HCT116 (cell line): ENCODE results near the gene SBSN. TPM values are rescaled to one million over a fixed set of nuclear protein-coding genes. Genes with fewer than 3 reads are reported as not detected.

Source experiments
- ATAC-seq: fragments of 200-7000 bp; cut with Tn5 transposase; 2 replicates; pipeline ENCODE4 v1.9.1; 2020; ENCODE audit warnings: mild to moderate bottlenecking, moderate library complexity
- BruUV-seq: library from RNA; stranded (reverse); fragments of 400-500 nt; replicated peaks from 2 replicates; lab custom pipeline; 2021; lab: Mats Ljungman, UMichigan
- CTCF ChIA-PET: fragments of 300-600 bp; sonication (Branson Sonifier 250); formaldehyde crosslinking; loops from one replicate; lab custom pipeline; 2021; ENCODE audit warnings: antibody characterized with exemption; lab: Charles Lee
- POLR2A ChIA-PET: fragments of 300-600, 350-600 bp; sonication (Branson Sonifier 250); formaldehyde crosslinking; loops from one replicate; lab custom pipeline; 2021; ENCODE audit warnings: antibody characterized with exemption; lab: Charles Lee
- RAD21 ChIA-PET, 2 experiments: fragments of 300-600 bp; sonication (Branson Sonifier 250); formaldehyde crosslinking; loops; one replicate each; lab custom pipeline; 2023; ENCODE audit warnings: low total read pairs in 2 of 2; ENCODE audit not compliant: uncharacterized antibody in 2 of 2, unreplicated experiment in 2 of 2, low non-redundant PET in 1 of 2; lab: Charles Lee
- DNase-seq: peaks from one replicate; pipeline ENCODE4 v3.0.0-alpha.2; 2010; ENCODE audit warnings: low read depth, low spot score
- H2AFZ ChIP-seq: fragments of 200-600 bp; shearing (Covaris generic), sonication (generic); 2 replicates; pipeline ENCODE4 v1.6.1; 2017; ENCODE audit warnings: low read depth, mixed run types, mixed read lengths, antibody characterized with exemption, low read length; ENCODE audit not compliant: poor library complexity, severe bottlenecking
- H3K27ac ChIP-seq: 2 replicates; pipeline ENCODE4 v1.5.1; 2012; ENCODE audit warnings: low read depth, low read length
- H3K27me3 ChIP-seq: fragments of 200-600 bp; sonication (generic); 2 replicates; pipeline ENCODE4 v1.6.1; 2016; ENCODE audit warnings: mixed run types, low read length, mixed read lengths; ENCODE audit not compliant: insufficient read depth
- H3K36me3 ChIP-seq, 2 experiments: fragments of 200-500 bp in 1 of 2; fragments of 200-600 bp in 1 of 2; sonication (Bioruptor generic) in 1 of 2; sonication (generic) in 1 of 2; 2 replicates each; pipeline versions ENCODE4 v1.5.1 to v1.6.1; 2014 to 2016; ENCODE audit warnings: low read length in 2 of 2, inconsistent platforms in 1 of 2, mixed read lengths in 1 of 2, mixed run types in 1 of 2; ENCODE audit not compliant: insufficient read depth in 2 of 2, control insufficient read depth in 1 of 2
- H3K4me1 ChIP-seq, 2 experiments: fragments of 200-600 bp in 1 of 2; sonication (generic) in 1 of 2; 2 replicates each; pipeline versions ENCODE4 v1.5.1 to v1.6.1; 2012 to 2017; ENCODE audit warnings: low read length in 2 of 2, inconsistent platforms in 1 of 2, mild to moderate bottlenecking in 1 of 2, mixed read lengths in 1 of 2, mixed run types in 1 of 2, moderate library complexity in 1 of 2; ENCODE audit not compliant: insufficient read depth in 2 of 2, control insufficient read depth in 1 of 2
- H3K4me2 ChIP-seq: fragments of 200-600 bp; sonication (generic); 2 replicates; pipeline ENCODE4 v1.6.1; 2017; ENCODE audit warnings: mixed run types, low read length, mixed read lengths
- H3K4me3 ChIP-seq, 2 experiments: fragments of 200-600 bp in 1 of 2; sonication (generic) in 1 of 2; replicated peaks in 1 of 2; 2 replicates each; pipeline ENCODE4 v1.5.1; 2011 to 2016; ENCODE audit warnings: low read length in 2 of 2, control low read depth in 1 of 2, low read depth in 1 of 2, mild to moderate bottlenecking in 1 of 2, mixed read lengths in 1 of 2, mixed run types in 1 of 2
- H3K79me2 ChIP-seq: fragments of 200-600 bp; sonication (generic); 2 replicates; pipeline ENCODE4 v1.6.1; 2017; ENCODE audit warnings: mild to moderate bottlenecking, mixed run types, low read length, moderate library complexity, mixed read lengths; ENCODE audit not compliant: insufficient read depth
- H3K9ac ChIP-seq: fragments of 200-600 bp; sonication (generic); 2 replicates; pipeline ENCODE4 v1.6.1; 2016; ENCODE audit warnings: low read length, mixed read lengths
- H3K9me2 ChIP-seq: fragments of 200-600 bp; sonication (generic), shearing (Covaris generic); 2 replicates; pipeline ENCODE4 v1.6.1; 2017; ENCODE audit warnings: mixed run types, mild to moderate bottlenecking, moderate library complexity; ENCODE audit not compliant: insufficient read depth
- H3K9me3 ChIP-seq, 2 experiments: fragments of 200-500 bp in 1 of 2; fragments of 200-600 bp in 1 of 2; sonication (Bioruptor generic) in 1 of 2; sonication (generic) in 1 of 2; 2 replicates each; pipeline ENCODE4 v1.6.1; 2014 to 2017; ENCODE audit warnings: low read length in 2 of 2, mixed read lengths in 2 of 2, inconsistent platforms in 1 of 2, low read depth in 1 of 2, mild to moderate bottlenecking in 1 of 2, mixed run types in 1 of 2, moderate library complexity in 1 of 2; ENCODE audit not compliant: control insufficient read depth in 1 of 2, insufficient read depth in 1 of 2
- H4K20me1 ChIP-seq: fragments of 200-600 bp; sonication (generic), shearing (Covaris generic); 2 replicates; pipeline ENCODE4 v1.6.1; 2017; ENCODE audit warnings: mixed run types, mild to moderate bottlenecking, moderate library complexity; ENCODE audit not compliant: insufficient read depth
- CTCF ChIP-seq, 3 experiments: fragments of 200-600 bp in 1 of 3; sonication (generic) in 1 of 3; IDR thresholded peaks in 2 of 3; conservative IDR thresholded peaks in 1 of 3; 2 replicates each; pipeline ENCODE4 v1.5.1; 2012 to 2017; ENCODE audit warnings: low read depth in 2 of 3, low read length in 2 of 3, antibody characterized with exemption in 1 of 3, borderline replicate concordance in 1 of 3, control low read depth in 1 of 3, mild to moderate bottlenecking in 1 of 3, mixed read lengths in 1 of 3, mixed run types in 1 of 3, moderate library complexity in 1 of 3; ENCODE audit not compliant: insufficient read depth in 1 of 3
- ELF1 ChIP-seq: IDR thresholded peaks from 2 replicates; pipeline ENCODE4 v1.6.1; 2012; ENCODE audit warnings: low read depth, borderline replicate concordance
- EZH2 ChIP-seq: fragments of 200-600 bp; sonication (generic); IDR thresholded peaks from 2 replicates; pipeline ENCODE4 v1.6.1; 2017; ENCODE audit warnings: antibody characterized with exemption, mixed run types
- EZH2phosphoT487 ChIP-seq: fragments of 200-600 bp; IDR thresholded peaks from 2 replicates; pipeline ENCODE4 v1.6.1; 2018; ENCODE audit warnings: antibody characterized with exemption, borderline replicate concordance
- REST ChIP-seq: IDR thresholded peaks from 2 replicates; pipeline ENCODE4 v1.6.1; 2012; ENCODE audit warnings: low read depth
- SIN3A ChIP-seq: IDR thresholded peaks from 2 replicates; pipeline ENCODE4 v1.6.1; 2012; ENCODE audit warnings: low read depth
- TCF7L2 ChIP-seq: IDR thresholded peaks from 2 replicates; pipeline ENCODE4 v1.7.0; 2011; ENCODE audit warnings: borderline replicate concordance, inconsistent platforms; ENCODE audit not compliant: insufficient read depth, insufficient read length; ENCODE audit errors: extremely low read depth
- intact Hi-C: fragments of 100-400 bp; cut with micrococcal nuclease; formaldehyde crosslinking; loops from 2 replicates; pipeline ENCODE4 v1.10.0; 2022
- total RNA-seq: library from RNA; stranded (reverse); gene quantifications from one replicate; pipeline ENCODE4 v1.2.1, GENCODE V29; 2021; ENCODE audit not compliant: unreplicated experiment

The SBSN gene
- total RNA-seq, 1 experiment from 2014 or later: 0.66 TPM

DNA sequence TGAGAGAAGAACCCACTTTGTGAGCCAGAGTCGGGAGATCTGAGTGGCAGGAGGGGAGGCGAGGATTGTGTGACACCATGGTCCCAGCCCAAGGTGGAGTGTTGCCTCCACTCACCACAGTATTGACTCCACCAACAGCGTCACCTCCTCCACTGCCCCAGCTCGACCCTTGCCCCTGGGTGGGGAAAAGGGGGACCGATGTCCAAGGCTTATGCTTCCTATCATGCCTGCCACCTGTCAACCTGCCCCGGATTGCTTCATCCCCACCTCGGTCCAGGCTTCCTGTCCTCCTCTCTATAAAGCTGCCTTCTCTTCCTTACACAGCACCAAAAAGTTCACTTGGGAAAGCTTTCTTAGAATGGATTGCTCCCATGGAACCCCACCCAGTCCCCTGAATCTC, 22.1 kb downstream of the SBSN start:
- H3K36me3 ChIP-seq: peaks cover 20 to 33% of the 10 kb centered on the region in 2 experiments; a peak in 3 of 4 replicates
- TF ChIP-seq CTCF (IDR thresholded peaks at IDR 0.05 in 2 of 3, conservative IDR thresholded peaks at IDR 0.05 in 1 of 3; ENCODE audit: borderline replicate concordance in 1 of 3, insufficient read depth in 1 of 3, low read depth in 2 of 3, low read length in 2 of 3) (no peak), REST (no peak), SIN3A (no peak), EZH2 (no peak), TCF7L2 (no peak), ELF1 (no peak), EZH2phosphoT487 (no peak)
- TF ChIP-seq, all 23 proteins: peak for 0
- H3K9ac ChIP-seq: no peak overlapping the region
- H3K9me3 ChIP-seq: no peaks in the 10 kb centered on the region
- peaks cover 5 to 19% of the 10 kb centered on the region in 2 experiments; a peak in 3 of 4 replicates for H3K4me1 ChIP-seq
- H3K4me3 ChIP-seq: no peak overlapping the region
- no peak overlapping the region for H3K4me2 ChIP-seq
- CTCF ChIA-PET: interaction anchor here (0.9 kb wide), 1 partner anchor 11 kb away, joined by 3 read pairs; no protein-coding TSS in a partner anchor
- peaks cover 49% of the 10 kb centered on the region for H3K79me2 ChIP-seq
- no peaks in the 10 kb centered on the region for H3K9me2 ChIP-seq
- ATAC-seq: no peak
- no TSS peak for BruUV-seq
- no peaks in the 10 kb centered on the region for H4K20me1 ChIP-seq
- H3K27ac ChIP-seq: no peak overlapping the region
- DNase-seq: no peak
- RAD21 ChIA-PET: no interaction called here
- POLR2A ChIA-PET: interaction anchor here (1.0 kb wide), 1 partner anchor 142 kb away, joined by 3 read pairs; the partner anchor contains the start of gene COX6B1
- intact Hi-C loops: no loop called here
- no peaks in the 10 kb centered on the region for H3K27me3 ChIP-seq
- no peak overlapping the region for H2AFZ ChIP-seq
